ENCODE results near the gene MAP3K21. TPM values are rescaled to one million over a fixed set of nuclear protein-coding genes. Genes with fewer than 3 reads are reported as not detected.

The MAP3K21 gene
- total RNA-seq, 6 experiments from 2014 or later: 3.2 to 5.1 (median 3.8) TPM

GRCh38 chr1:233347338-233347737, 19.8 kb downstream of the MAP3K21 start:
- H3K27ac ChIP-seq: no peak overlapping the region
- DNase-seq (no peak), ATAC-seq (no peak)
- no peak overlapping the region for H3K4me3 ChIP-seq
- no peak for TF ChIP-seq POLR2A (IDR thresholded peaks at IDR 0.05)
- TF ChIP-seq CTCF (IDR thresholded peaks at IDR 0.05): no peak
- intact Hi-C loops (cut with DNase I): no loop called here
- no peaks in the 10 kb centered on the region for H3K9me3 ChIP-seq
- peaks cover 0 to 12% (median 6%) of the 10 kb centered on the region in 4 donors for H3K4me1 ChIP-seq
- WGBS (ENCODE audit: insufficient coverage, low coverage, low lambda C conversion rate, missing lambda C conversion rate): 73% methylated on average over 5 of the region's 5 CpGs
- no peaks in the 10 kb centered on the region for H3K36me3 ChIP-seq
- no peaks in the 10 kb centered on the region for H3K27me3 ChIP-seq

- intact Hi-C loops (cut with DNase I): no loop called here
- TF ChIP-seq CTCF (IDR thresholded peaks at IDR 0.05): no peak
- no peak for TF ChIP-seq POLR2A (IDR thresholded peaks at IDR 0.05)
- DNase-seq: no peak
- 91% methylated on average over 5 of the region's 5 CpGs for WGBS (ENCODE audit: insufficient coverage, low coverage, low lambda C conversion rate, missing lambda C conversion rate)
- H3K4me3 ChIP-seq: no peak overlapping the region
- no peak overlapping the region for H3K27ac ChIP-seq
- no peak for ATAC-seq
- H3K27me3 ChIP-seq: no peaks in the 10 kb centered on the region
- no peaks in the 10 kb centered on the region for H3K4me1 ChIP-seq
- no peaks in the 10 kb centered on the region for H3K9me3 ChIP-seq
- no peaks in the 10 kb centered on the region for H3K36me3 ChIP-seq
Observed at GRCh38 chr1:233349137-233349536, 21.6 kb downstream of the MAP3K21 start.

- Histone ChIP-seq H3K4me1 (peaks cover 0 to 7% (median under 1%) of the 10 kb centered on the region in 4 donors), H3K27me3 (no peaks in the 10 kb centered on the region), H3K4me3 (no peak overlapping the region), H3K9me3 (no peaks in the 10 kb centered on the region), H3K36me3 (no peaks in the 10 kb centered on the region), H3K27ac (no peak overlapping the region)
- intact Hi-C loops (cut with DNase I): no loop called here
- no peak for TF ChIP-seq POLR2A (IDR thresholded peaks at IDR 0.05)
- TF ChIP-seq CTCF (IDR thresholded peaks at IDR 0.05): no peak
- ATAC-seq (no peak), DNase-seq (no peak)
Observed at GRCh38 chr1:233354983-233355382, 27.5 kb downstream of the MAP3K21 start.

- ATAC-seq (no peak), DNase-seq (no peak)
- WGBS (ENCODE audit: insufficient coverage, low coverage, low lambda C conversion rate, missing lambda C conversion rate): 61% methylated on average over 8 of the region's 8 CpGs
- no peak overlapping the region for H3K4me3 ChIP-seq
- peaks cover 0 to 18% (median 5%) of the 10 kb centered on the region in 4 donors for H3K4me1 ChIP-seq
- intact Hi-C loops (cut with DNase I): no loop called here
- TF ChIP-seq POLR2A (IDR thresholded peaks at IDR 0.05) (no peak), CTCF (IDR thresholded peaks at IDR 0.05) (no peak)
- H3K36me3 ChIP-seq: no peaks in the 10 kb centered on the region
- no peak overlapping the region for H3K27ac ChIP-seq
- no peaks in the 10 kb centered on the region for H3K27me3 ChIP-seq
- no peaks in the 10 kb centered on the region for H3K9me3 ChIP-seq
Observed at GRCh38 chr1:233355841-233356704, 28.5 kb downstream of the MAP3K21 start.

All from right lobe of liver (tissue), 6 donors.